Retinal pigment epithelial cell (primary cell): ENCODE results near the gene CACNA2D4.

Source experiments
- DNase-seq: peaks from one replicate; pipeline ENCODE4 v3.0.0-alpha.2; 2010; ENCODE audit warnings: low read depth
- H3K4me3 ChIP-seq: 2 replicates; pipeline ENCODE4 v1.5.1; 2011; ENCODE audit warnings: mild to moderate bottlenecking, low read length, control low read depth, moderate library complexity
- CTCF ChIP-seq: conservative IDR thresholded peaks from 2 replicates; pipeline ENCODE4 v1.5.1; 2011; ENCODE audit warnings: low read depth, low read length, control low read depth, inconsistent platforms

The CACNA2D4 gene

GRCh38 chr12:1922075-1922709 is 3.7 kb upstream of the CACNA2D4 start:
- DNase-seq: no peak
- no peak for TF ChIP-seq CTCF
- no peak overlapping the region for H3K4me3 ChIP-seq

GRCh38 chr12:1920971-1921370 is 2.5 kb upstream of the CACNA2D4 start:
- H3K4me3 ChIP-seq: no peak overlapping the region
- DNase-seq: no peak
- TF ChIP-seq CTCF: no peak

GRCh38 chr12:1920436-1920835 is 2.0 kb upstream of the CACNA2D4 start:
- TF ChIP-seq CTCF: no peak
- DNase-seq: no peak
- H3K4me3 ChIP-seq: no peak overlapping the region

- TF ChIP-seq CTCF: no peak
- no peak for DNase-seq
- no peak overlapping the region for H3K4me3 ChIP-seq
These were observed 1.3 kb upstream of the CACNA2D4 start for GRCh38 chr12:1919763-1920162.

- H3K4me3 ChIP-seq: no peak overlapping the region
- no peak for TF ChIP-seq CTCF
- no peak for DNase-seq
These were observed 832 bp upstream of the CACNA2D4 start for GRCh38 chr12:1919284-1919683.

- DNase-seq: no peak
- no peak overlapping the region for H3K4me3 ChIP-seq
- no peak for TF ChIP-seq CTCF
These were observed 408 bp upstream of the CACNA2D4 start for GRCh38 chr12:1918884-1919236.

GRCh38 chr12:1917172-1918070 is 1.0 kb downstream of the CACNA2D4 start:
- no peak for TF ChIP-seq CTCF
- no peak overlapping the region for H3K4me3 ChIP-seq
- no peak for DNase-seq
